Keratinocyte (primary cell): ENCODE measurements around the gene TENT4A. TPM values are rescaled to one million over a fixed set of nuclear protein-coding genes. Genes with fewer than 3 reads are reported as not detected.

Experiments
- DNase-seq: peaks from one replicate; pipeline ENCODE4 v3.0.0-alpha.2; 2011; ENCODE audit warnings: low read depth, missing footprints, low spot score
- FAIRE-seq: peaks from 2 replicates; lab custom pipeline; 2011; peaks lifted over from hg19 to GRCh38; lab: Jason Lieb, UNC
- H2AFZ ChIP-seq: 2 replicates; pipeline ENCODE4 v1.6.0; 2012; ENCODE audit warnings: low read length, control low read depth, inconsistent platforms; ENCODE audit not compliant: control insufficient read depth
- H3K27ac ChIP-seq: 2 replicates; pipeline ENCODE4 v1.5.1; 2011; ENCODE audit warnings: low read length; ENCODE audit not compliant: control insufficient read depth, insufficient read depth
- H3K27me3 ChIP-seq: 3 replicates; pipeline ENCODE4 v1.6.0; 2011; ENCODE audit warnings: low read length; ENCODE audit not compliant: control insufficient read depth, insufficient read depth; ENCODE audit errors: extremely low read depth
- H3K36me3 ChIP-seq, 2 experiments: 2 replicates in 1 of 2; 3 replicates in 1 of 2; pipeline ENCODE4 v1.5.1; 2011; ENCODE audit warnings: low read length in 2 of 2, mild to moderate bottlenecking in 1 of 2; ENCODE audit not compliant: control insufficient read depth in 2 of 2, insufficient read depth in 2 of 2; ENCODE audit errors: extremely low read depth in 1 of 2
- H3K4me1 ChIP-seq: 3 replicates; pipeline ENCODE4 v1.5.1; 2011; ENCODE audit warnings: low read length; ENCODE audit not compliant: control insufficient read depth, insufficient read depth; ENCODE audit errors: extremely low read depth
- H3K4me2 ChIP-seq: 3 replicates; pipeline ENCODE4 v1.6.0; 2011; ENCODE audit warnings: low read depth, low read length; ENCODE audit not compliant: control insufficient read depth, insufficient read depth; ENCODE audit errors: extremely low read depth
- H3K4me3 ChIP-seq, 3 experiments: fragments of 200-600 bp in 1 of 3; sonication (generic) in 1 of 3; 2 replicates in 2 of 3; 3 replicates in 1 of 3; pipeline ENCODE4 v1.5.1; 2011 to 2016; ENCODE audit warnings: low read length in 3 of 3, mild to moderate bottlenecking in 3 of 3, control low read depth in 2 of 3, inconsistent platforms in 1 of 3, low read depth in 1 of 3, mixed read lengths in 1 of 3, mixed run types in 1 of 3, moderate library complexity in 1 of 3; ENCODE audit not compliant: control insufficient read depth in 2 of 3, insufficient read depth in 2 of 3; ENCODE audit errors: extremely low read depth in 1 of 3
- H3K79me2 ChIP-seq: 2 replicates; pipeline ENCODE4 v1.6.0; 2012; ENCODE audit warnings: low read length; ENCODE audit not compliant: control insufficient read depth, insufficient read depth
- H3K9ac ChIP-seq: 3 replicates; pipeline ENCODE4 v1.6.0; 2011; ENCODE audit warnings: low read length; ENCODE audit not compliant: control insufficient read depth, insufficient read depth; ENCODE audit errors: extremely low read depth
- H3K9me1 ChIP-seq: 3 replicates; pipeline ENCODE4 v1.6.0; 2011; ENCODE audit warnings: low read length; ENCODE audit not compliant: control insufficient read depth, insufficient read depth; ENCODE audit errors: extremely low read depth
- H3K9me3 ChIP-seq: 2 replicates; pipeline ENCODE4 v1.5.1; 2012; ENCODE audit warnings: low read depth, low read length; ENCODE audit not compliant: control insufficient read depth
- H4K20me1 ChIP-seq: 3 replicates; pipeline ENCODE4 v1.6.0; 2011; ENCODE audit warnings: low read length; ENCODE audit not compliant: control insufficient read depth, insufficient read depth; ENCODE audit errors: extremely low read depth
- EZH2 ChIP-seq: IDR thresholded peaks from one replicate; pipeline ENCODE4 v1.6.1; 2012; ENCODE audit warnings: inconsistent platforms, mild to moderate bottlenecking, low read length, moderate library complexity
- dilution Hi-C: fragments of 300-500 bp; cut with MboI; formaldehyde crosslinking; loops from one replicate; pipeline ENCODE4 v1.7.0; 2020; ENCODE audit warnings: low sequenced_read_pairs; ENCODE audit not compliant: extremely low pct_ligation_motif_present
- polyA plus RNA-seq, 5 experiments: library from polyadenylated mRNA; depleted of rRNA in 3 of 5; stranded (reverse) in 3 of 5; stranded (forward) in 1 of 5; unstranded in 1 of 5; fragments of >200 nt; gene quantifications; 1 replicate in 1 of 5; 2 replicates in 3 of 5; 3 replicates in 1 of 5; pipeline versions ENCODE4 v1.2.1 to v1.2.3, GENCODE V29; 2011 to 2012; ENCODE audit warnings: missing spikeins in 2 of 5, low read depth in 1 of 5, low replicate concordance in 1 of 5
- TF ChIP-seq, protein P1 (sequence below), 3 experiments: IDR thresholded peaks in 1 of 3; conservative IDR thresholded peaks in 1 of 3; optimal IDR thresholded peaks in 1 of 3; 2 replicates in 2 of 3; 3 replicates in 1 of 3; pipeline versions ENCODE3 to v1.5.1; 2011; ENCODE audit warnings: low read length in 3 of 3, mild to moderate bottlenecking in 3 of 3, moderate library complexity in 2 of 3, control low read depth in 1 of 3, inconsistent platforms in 1 of 3; ENCODE audit not compliant: insufficient read depth in 2 of 3; ENCODE audit errors: extremely low read depth in 1 of 3

Gene TENT4A
- polyA plus RNA-seq, 1 donor (not counting 4 experiments of a cell fraction or from before 2014, with no cell fraction given), result 5.9 TPM

- Histone ChIP-seq H3K79me2 (peaks cover 97% of the 10 kb centered on the region), H4K20me1 (peaks cover 8% of the 10 kb centered on the region), H3K9me1 (no peaks in the 10 kb centered on the region), H3K4me1 (no peaks in the 10 kb centered on the region), H3K27ac (no peak overlapping the region), H2AFZ (no peak overlapping the region), H3K4me3 (no peak overlapping the region), H3K27me3 (no peaks in the 10 kb centered on the region), H3K4me2 (no peak overlapping the region), H3K36me3 (peaks cover 3 to 17% of the 10 kb centered on the region in 2 experiments), H3K9me3 (no peaks in the 10 kb centered on the region), H3K9ac (no peak overlapping the region)
- DNase-seq, result no peak
- dilution Hi-C loops, result no loop called here
- TF ChIP-seq, protein P1, sequence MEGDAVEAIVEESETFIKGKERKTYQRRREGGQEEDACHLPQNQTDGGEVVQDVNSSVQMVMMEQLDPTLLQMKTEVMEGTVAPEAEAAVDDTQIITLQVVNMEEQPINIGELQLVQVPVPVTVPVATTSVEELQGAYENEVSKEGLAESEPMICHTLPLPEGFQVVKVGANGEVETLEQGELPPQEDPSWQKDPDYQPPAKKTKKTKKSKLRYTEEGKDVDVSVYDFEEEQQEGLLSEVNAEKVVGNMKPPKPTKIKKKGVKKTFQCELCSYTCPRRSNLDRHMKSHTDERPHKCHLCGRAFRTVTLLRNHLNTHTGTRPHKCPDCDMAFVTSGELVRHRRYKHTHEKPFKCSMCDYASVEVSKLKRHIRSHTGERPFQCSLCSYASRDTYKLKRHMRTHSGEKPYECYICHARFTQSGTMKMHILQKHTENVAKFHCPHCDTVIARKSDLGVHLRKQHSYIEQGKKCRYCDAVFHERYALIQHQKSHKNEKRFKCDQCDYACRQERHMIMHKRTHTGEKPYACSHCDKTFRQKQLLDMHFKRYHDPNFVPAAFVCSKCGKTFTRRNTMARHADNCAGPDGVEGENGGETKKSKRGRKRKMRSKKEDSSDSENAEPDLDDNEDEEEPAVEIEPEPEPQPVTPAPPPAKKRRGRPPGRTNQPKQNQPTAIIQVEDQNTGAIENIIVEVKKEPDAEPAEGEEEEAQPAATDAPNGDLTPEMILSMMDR (optimal IDR thresholded peaks at IDR 0.05 in 1 of 3, IDR thresholded peaks at IDR 0.05 in 1 of 3, conservative IDR thresholded peaks at IDR 0.05 in 1 of 3; ENCODE audit: extremely low read depth in 1 of 3, insufficient read depth in 2 of 3, low read length in 3 of 3), result no peak
- TF ChIP-seq EZH2, result no peak
- FAIRE-seq, result no peak
These were observed 14.0 kb downstream of the TENT4A start for GRCh38 chr5:6727231-6727630.

DNA sequence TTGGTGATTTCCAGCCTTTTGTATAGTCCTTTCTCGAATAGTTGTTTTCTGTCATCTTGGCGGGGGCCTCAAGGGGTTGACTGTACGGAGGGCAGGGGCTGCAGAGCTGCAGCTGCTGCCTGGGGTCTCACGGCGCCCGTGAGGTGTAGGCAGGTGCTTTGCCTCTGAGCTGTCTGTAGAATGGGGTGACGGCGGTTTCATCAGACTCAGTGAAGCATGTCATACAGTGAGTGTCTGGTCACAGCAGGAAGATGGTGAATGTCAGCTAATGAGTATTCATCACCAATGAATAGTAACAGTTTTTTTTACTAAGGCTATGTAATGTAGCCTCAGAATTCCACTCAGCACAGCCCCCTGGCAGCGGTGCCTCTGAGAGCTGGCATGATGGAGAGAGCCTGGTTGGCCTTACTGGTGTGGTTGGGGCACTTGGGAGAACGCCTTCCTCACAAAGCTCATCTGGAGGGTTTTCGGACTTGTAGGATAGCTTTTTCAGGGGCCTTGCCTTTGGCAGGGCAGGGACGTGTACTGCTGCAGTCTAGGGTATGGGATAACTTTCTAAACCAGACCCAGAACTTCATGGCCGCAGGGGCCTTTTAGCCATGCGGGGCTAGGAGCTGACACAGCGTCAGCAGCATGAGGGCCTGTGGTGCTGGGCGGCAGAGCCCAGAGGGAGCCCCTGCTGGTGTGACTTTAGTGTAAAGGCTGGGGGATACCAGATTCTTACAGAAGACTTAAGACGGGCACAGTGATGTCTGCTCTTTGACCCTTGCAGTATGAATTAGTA, 15.0 kb downstream of the TENT4A start:
- Histone ChIP-seq H3K4me1 (peaks cover 5% of the 10 kb centered on the region), H3K4me2 (no peak overlapping the region), H4K20me1 (peaks cover 8% of the 10 kb centered on the region)

More for the DNA sequence above, 15.0 kb downstream of the TENT4A start:
- no peak overlapping the region for H3K27ac ChIP-seq
- DNase-seq (no peak), FAIRE-seq (no peak)
- H3K36me3 ChIP-seq, result peaks cover 3 to 17% of the 10 kb centered on the region in 2 experiments
- H3K79me2 ChIP-seq, result peaks cover 97% of the 10 kb centered on the region
- dilution Hi-C loops, result no loop called here
- H3K9ac ChIP-seq, result no peak overlapping the region
- H2AFZ ChIP-seq, result no peak overlapping the region
- H3K9me3 ChIP-seq, result no peaks in the 10 kb centered on the region
- no peak overlapping the region for H3K4me3 ChIP-seq
- no peaks in the 10 kb centered on the region for H3K27me3 ChIP-seq
- TF ChIP-seq EZH2, result no peak
- no peaks in the 10 kb centered on the region for H3K9me1 ChIP-seq
